ENCODE data around the gene TGOLN2.
"Not testable (repeated sequence)": the region's sequence is repeated elsewhere in the genome, so short reads cannot be mapped to it uniquely, and the experiment has no call there.

GRCh38 chr2:85323988-85324367 lies 3.8 kb downstream of the TGOLN2 start:
- TF ChIP-seq, protein P1, sequence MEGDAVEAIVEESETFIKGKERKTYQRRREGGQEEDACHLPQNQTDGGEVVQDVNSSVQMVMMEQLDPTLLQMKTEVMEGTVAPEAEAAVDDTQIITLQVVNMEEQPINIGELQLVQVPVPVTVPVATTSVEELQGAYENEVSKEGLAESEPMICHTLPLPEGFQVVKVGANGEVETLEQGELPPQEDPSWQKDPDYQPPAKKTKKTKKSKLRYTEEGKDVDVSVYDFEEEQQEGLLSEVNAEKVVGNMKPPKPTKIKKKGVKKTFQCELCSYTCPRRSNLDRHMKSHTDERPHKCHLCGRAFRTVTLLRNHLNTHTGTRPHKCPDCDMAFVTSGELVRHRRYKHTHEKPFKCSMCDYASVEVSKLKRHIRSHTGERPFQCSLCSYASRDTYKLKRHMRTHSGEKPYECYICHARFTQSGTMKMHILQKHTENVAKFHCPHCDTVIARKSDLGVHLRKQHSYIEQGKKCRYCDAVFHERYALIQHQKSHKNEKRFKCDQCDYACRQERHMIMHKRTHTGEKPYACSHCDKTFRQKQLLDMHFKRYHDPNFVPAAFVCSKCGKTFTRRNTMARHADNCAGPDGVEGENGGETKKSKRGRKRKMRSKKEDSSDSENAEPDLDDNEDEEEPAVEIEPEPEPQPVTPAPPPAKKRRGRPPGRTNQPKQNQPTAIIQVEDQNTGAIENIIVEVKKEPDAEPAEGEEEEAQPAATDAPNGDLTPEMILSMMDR (IDR thresholded peaks at IDR 0.05) = not testable (repeated sequence)
- TF ChIP-seq POLR2A (IDR thresholded peaks at IDR 0.05) = not testable (repeated sequence)
